Panc1 (cell line): ENCODE measurements around the gene CFAP206. TPM values are rescaled to one million over a fixed set of nuclear protein-coding genes. Genes with fewer than 3 reads are reported as not detected.

ENCODE experiments used
- ATAC-seq: fragments of 200-7000 bp; cut with Tn5 transposase; 2 replicates; pipeline ENCODE4 v1.9.1; 2020; ENCODE audit warnings: mild to moderate bottlenecking, moderate library complexity
- BruUV-seq: library from RNA; stranded (reverse); fragments of 400-500 nt; replicated peaks from 2 replicates; lab custom pipeline; 2021; lab: Mats Ljungman, UMichigan
- CTCF ChIA-PET: fragments of 300-600 bp; sonication (Branson Sonifier 250); formaldehyde crosslinking; loops from one replicate; lab custom pipeline; 2022; ENCODE audit warnings: antibody characterized with exemption; lab: Charles Lee
- POLR2A ChIA-PET: fragments of 300-600 bp; sonication (Branson Sonifier 250); formaldehyde crosslinking; loops from one replicate; lab custom pipeline; 2022; ENCODE audit warnings: antibody characterized with exemption; lab: Charles Lee
- DNase-seq: peaks from one replicate; pipeline ENCODE4 v3.0.0-alpha.2; 2010; ENCODE audit warnings: low read depth, low spot score
- H3K27ac ChIP-seq: 2 replicates; pipeline ENCODE4 v1.5.1; 2011; ENCODE audit warnings: mild to moderate bottlenecking, low read length, inconsistent platforms
- H3K27me3 ChIP-seq: fragments of 200-500 bp; sonication (Bioruptor generic); 2 replicates; pipeline ENCODE4 v1.6.0; 2014; ENCODE audit warnings: low read length, inconsistent platforms; ENCODE audit not compliant: control insufficient read depth, insufficient read depth
- H3K36me3 ChIP-seq: fragments of 200-500 bp; sonication (Bioruptor generic); 2 replicates; pipeline ENCODE4 v1.5.1; 2014; ENCODE audit warnings: inconsistent platforms, mild to moderate bottlenecking, low read length, moderate library complexity; ENCODE audit not compliant: control insufficient read depth, insufficient read depth
- H3K4me1 ChIP-seq: 2 replicates; pipeline ENCODE4 v1.5.1; 2011; ENCODE audit warnings: inconsistent platforms, mild to moderate bottlenecking, low read length, moderate library complexity; ENCODE audit not compliant: control insufficient read depth, insufficient read depth
- H3K4me3 ChIP-seq, 2 experiments: 2 replicates each; pipeline ENCODE4 v1.5.1; 2011 to 2012; ENCODE audit warnings: low read depth in 2 of 2, low read length in 2 of 2, mild to moderate bottlenecking in 2 of 2, inconsistent platforms in 1 of 2, moderate library complexity in 1 of 2
- H3K9me3 ChIP-seq: fragments of 200-500 bp; sonication (Bioruptor generic); 2 replicates; pipeline ENCODE4 v1.5.1; 2014; ENCODE audit warnings: low read depth, mild to moderate bottlenecking, inconsistent platforms, low read length, moderate library complexity; ENCODE audit not compliant: control insufficient read depth, insufficient read depth
- POLR2AphosphoS5 ChIP-seq: IDR thresholded peaks from 2 replicates; pipeline ENCODE4 v1.6.1; 2012; ENCODE audit warnings: mild to moderate bottlenecking, low read depth, low read length, moderate library complexity
- SIN3A ChIP-seq: IDR thresholded peaks from 2 replicates; pipeline ENCODE4 v1.6.1; 2012; ENCODE audit warnings: low read depth, mild to moderate bottlenecking, low read length, moderate library complexity, borderline replicate concordance; ENCODE audit not compliant: insufficient read depth
- TCF7L2 ChIP-seq: IDR thresholded peaks from 2 replicates; pipeline ENCODE4 v1.6.1; 2011; ENCODE audit warnings: mild to moderate bottlenecking, low read depth, low read length, inconsistent platforms
- in situ Hi-C: cut with HindIII; loops from 2 replicates; pipeline ENCODE4 v1.10.0; 2016; ENCODE audit warnings: low sequenced_read_pairs, low pct_unique_long_range_greater_than_20kb
- intact Hi-C: fragments of 100-400 bp; cut with micrococcal nuclease; formaldehyde crosslinking; loops from one replicate; pipeline ENCODE4 v1.10.0; 2022; ENCODE audit not compliant: unreplicated experiment
- total RNA-seq: library from RNA; stranded (reverse); gene quantifications from one replicate; pipeline ENCODE4 v1.2.1, GENCODE V29; 2021; ENCODE audit not compliant: unreplicated experiment
- TF ChIP-seq, protein P1 (sequence below): fragments of 450-650 bp; IDR thresholded peaks from 2 replicates; pipeline ENCODE4 v1.5.1; 2017; ENCODE audit warnings: mild to moderate bottlenecking
- TF ChIP-seq, protein P2 (sequence below), 2 experiments: IDR thresholded peaks; 2 replicates each; pipeline ENCODE4 v1.6.1; 2011 to 2012; ENCODE audit warnings: low read depth in 2 of 2, control low read depth in 1 of 2, low read length in 1 of 2, mild to moderate bottlenecking in 1 of 2, moderate library complexity in 1 of 2; ENCODE audit not compliant: insufficient read depth in 1 of 2

Gene CFAP206
- total RNA-seq, 1 experiment from 2014 or later: 2.4 TPM

DNA sequence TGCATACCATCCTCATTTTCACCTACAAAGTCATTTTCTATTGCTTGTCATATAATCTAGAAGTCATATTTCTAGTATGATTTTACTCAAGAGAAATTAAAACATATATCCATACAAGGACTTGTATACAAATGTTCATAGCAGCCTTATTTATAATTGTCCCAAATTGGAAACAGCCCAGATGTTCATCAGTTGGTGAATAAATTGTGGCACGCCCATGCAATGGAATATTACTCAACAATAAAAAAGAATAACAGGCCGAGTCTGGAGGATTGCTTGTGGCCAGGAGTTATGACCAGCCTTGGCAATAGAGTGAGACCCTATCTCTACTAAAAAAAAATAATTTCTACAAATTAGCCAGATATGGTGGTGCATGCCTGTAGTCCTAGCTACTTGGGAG, 34.4 kb upstream of the CFAP206 start:
- intact Hi-C loops: no loop called here
- Histone ChIP-seq H3K4me3 (no peak overlapping the region), H3K36me3 (no peaks in the 10 kb centered on the region), H3K4me1 (no peaks in the 10 kb centered on the region), H3K27ac (no peak overlapping the region), H3K9me3 (no peaks in the 10 kb centered on the region), H3K27me3 (no peaks in the 10 kb centered on the region)
- TF ChIP-seq, protein P1, sequence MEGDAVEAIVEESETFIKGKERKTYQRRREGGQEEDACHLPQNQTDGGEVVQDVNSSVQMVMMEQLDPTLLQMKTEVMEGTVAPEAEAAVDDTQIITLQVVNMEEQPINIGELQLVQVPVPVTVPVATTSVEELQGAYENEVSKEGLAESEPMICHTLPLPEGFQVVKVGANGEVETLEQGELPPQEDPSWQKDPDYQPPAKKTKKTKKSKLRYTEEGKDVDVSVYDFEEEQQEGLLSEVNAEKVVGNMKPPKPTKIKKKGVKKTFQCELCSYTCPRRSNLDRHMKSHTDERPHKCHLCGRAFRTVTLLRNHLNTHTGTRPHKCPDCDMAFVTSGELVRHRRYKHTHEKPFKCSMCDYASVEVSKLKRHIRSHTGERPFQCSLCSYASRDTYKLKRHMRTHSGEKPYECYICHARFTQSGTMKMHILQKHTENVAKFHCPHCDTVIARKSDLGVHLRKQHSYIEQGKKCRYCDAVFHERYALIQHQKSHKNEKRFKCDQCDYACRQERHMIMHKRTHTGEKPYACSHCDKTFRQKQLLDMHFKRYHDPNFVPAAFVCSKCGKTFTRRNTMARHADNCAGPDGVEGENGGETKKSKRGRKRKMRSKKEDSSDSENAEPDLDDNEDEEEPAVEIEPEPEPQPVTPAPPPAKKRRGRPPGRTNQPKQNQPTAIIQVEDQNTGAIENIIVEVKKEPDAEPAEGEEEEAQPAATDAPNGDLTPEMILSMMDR: no peak
- no peak for TF ChIP-seq TCF7L2
- TF ChIP-seq POLR2AphosphoS5: no peak
- no peak for TF ChIP-seq SIN3A
- TF ChIP-seq, protein P2, sequence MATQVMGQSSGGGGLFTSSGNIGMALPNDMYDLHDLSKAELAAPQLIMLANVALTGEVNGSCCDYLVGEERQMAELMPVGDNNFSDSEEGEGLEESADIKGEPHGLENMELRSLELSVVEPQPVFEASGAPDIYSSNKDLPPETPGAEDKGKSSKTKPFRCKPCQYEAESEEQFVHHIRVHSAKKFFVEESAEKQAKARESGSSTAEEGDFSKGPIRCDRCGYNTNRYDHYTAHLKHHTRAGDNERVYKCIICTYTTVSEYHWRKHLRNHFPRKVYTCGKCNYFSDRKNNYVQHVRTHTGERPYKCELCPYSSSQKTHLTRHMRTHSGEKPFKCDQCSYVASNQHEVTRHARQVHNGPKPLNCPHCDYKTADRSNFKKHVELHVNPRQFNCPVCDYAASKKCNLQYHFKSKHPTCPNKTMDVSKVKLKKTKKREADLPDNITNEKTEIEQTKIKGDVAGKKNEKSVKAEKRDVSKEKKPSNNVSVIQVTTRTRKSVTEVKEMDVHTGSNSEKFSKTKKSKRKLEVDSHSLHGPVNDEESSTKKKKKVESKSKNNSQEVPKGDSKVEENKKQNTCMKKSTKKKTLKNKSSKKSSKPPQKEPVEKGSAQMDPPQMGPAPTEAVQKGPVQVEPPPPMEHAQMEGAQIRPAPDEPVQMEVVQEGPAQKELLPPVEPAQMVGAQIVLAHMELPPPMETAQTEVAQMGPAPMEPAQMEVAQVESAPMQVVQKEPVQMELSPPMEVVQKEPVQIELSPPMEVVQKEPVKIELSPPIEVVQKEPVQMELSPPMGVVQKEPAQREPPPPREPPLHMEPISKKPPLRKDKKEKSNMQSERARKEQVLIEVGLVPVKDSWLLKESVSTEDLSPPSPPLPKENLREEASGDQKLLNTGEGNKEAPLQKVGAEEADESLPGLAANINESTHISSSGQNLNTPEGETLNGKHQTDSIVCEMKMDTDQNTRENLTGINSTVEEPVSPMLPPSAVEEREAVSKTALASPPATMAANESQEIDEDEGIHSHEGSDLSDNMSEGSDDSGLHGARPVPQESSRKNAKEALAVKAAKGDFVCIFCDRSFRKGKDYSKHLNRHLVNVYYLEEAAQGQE (IDR thresholded peaks at IDR 0.05; ENCODE audit: insufficient read depth in 1 of 2, low read depth in 2 of 2, low read length in 1 of 2): no peak
- POLR2A ChIA-PET: no interaction called here
- CTCF ChIA-PET: no interaction called here
- no TSS peak for BruUV-seq
- in situ Hi-C loops: no loop called here
- DNase-seq: no peak
- no peak for ATAC-seq

DNA sequence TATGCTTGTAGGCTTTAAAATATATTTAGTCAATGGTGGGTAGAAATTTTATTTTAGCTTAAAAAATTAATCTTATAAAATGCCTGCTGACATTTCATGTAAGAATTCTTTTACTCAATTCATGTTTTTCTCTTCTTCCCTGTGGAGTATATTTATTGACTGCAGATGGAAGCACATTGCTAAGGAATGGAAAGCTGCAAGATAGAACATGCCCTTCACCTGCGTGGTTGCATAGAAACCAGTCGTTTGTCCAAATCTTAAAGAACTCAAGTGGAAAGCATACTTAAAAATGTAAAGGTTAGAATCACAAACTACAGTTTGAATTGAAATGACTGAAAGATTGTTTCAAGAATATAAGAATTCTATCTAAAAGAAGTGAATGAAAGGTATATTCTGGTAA, 32.5 kb upstream of the CFAP206 start:
- POLR2A ChIA-PET: no interaction called here
- Histone ChIP-seq H3K4me3 (no peak overlapping the region), H3K27me3 (no peaks in the 10 kb centered on the region), H3K9me3 (no peaks in the 10 kb centered on the region), H3K27ac (no peak overlapping the region), H3K4me1 (no peaks in the 10 kb centered on the region), H3K36me3 (no peaks in the 10 kb centered on the region)
- ATAC-seq (no peak), DNase-seq (no peak)
- in situ Hi-C loops (no loop called here), intact Hi-C loops (no loop called here)
- no TSS peak for BruUV-seq
- CTCF ChIA-PET: no interaction called here
- TF ChIP-seq POLR2AphosphoS5 (no peak), SIN3A (no peak), TCF7L2 (no peak)
- TF ChIP-seq, protein P2 (IDR thresholded peaks at IDR 0.05; ENCODE audit: insufficient read depth in 1 of 2, low read depth in 2 of 2, low read length in 1 of 2): no peak
- TF ChIP-seq, protein P1: no peak
